Heart right ventricle (tissue), 16 donors: Measurements from ENCODE around the gene NPAS1. TPM values are rescaled to one million over a fixed set of nuclear protein-coding genes. Genes with fewer than 3 reads are reported as not detected.
A peak's percentile ranks its signal among the peaks of the same experiment; 100 is the strongest.

Source experiments
- ATAC-seq, 8 donors: fragments of 200-7000 bp; cut with Tn5 transposase; one replicate each; pipeline ENCODE4 v1.9.1; 2020; ENCODE audit warnings: mild to moderate bottlenecking in 8 of 8, moderate library complexity in 8 of 8, moderate number of reproducible peaks in 1 of 8
- DNase-seq, 2 donors: peaks; one replicate each; pipeline ENCODE4 v3.0.0-alpha.2; 2020
- H3K27ac ChIP-seq, 10 donors: fragments of 200-600 bp; sonication (generic) in 2 of 10; one replicate each; pipeline versions ENCODE4 v1.5.0 to v1.8.0; 2020 to 2022; ENCODE audit warnings: mild to moderate bottlenecking in 3 of 10
- H3K27me3 ChIP-seq, 7 donors: fragments of 200-600 bp; one replicate each; pipeline ENCODE4 v1.8.0; 2021 to 2022; ENCODE audit warnings: mild to moderate bottlenecking in 2 of 7
- H3K36me3 ChIP-seq, 9 donors: fragments of 200-600 bp; sonication (generic) in 1 of 9; one replicate each; pipeline versions ENCODE4 v1.5.0 to v1.8.0; 2020 to 2022; ENCODE audit warnings: mild to moderate bottlenecking in 2 of 9
- H3K4me1 ChIP-seq, 9 donors: fragments of 200-600 bp; sonication (generic) in 1 of 9; one replicate each; pipeline versions ENCODE4 v1.5.0 to v1.8.0; 2020 to 2022; ENCODE audit warnings: mild to moderate bottlenecking in 4 of 9
- H3K4me3 ChIP-seq, 10 donors: fragments of 200-600 bp; sonication (generic) in 2 of 10; one replicate each; pipeline versions ENCODE4 v1.5.0 to v1.8.0; 2020 to 2022; ENCODE audit warnings: mild to moderate bottlenecking in 7 of 10, moderate library complexity in 2 of 10
- H3K9me3 ChIP-seq, 11 donors: fragments of 200-600 bp in 10 of 11; sonication (generic) in 2 of 11; one replicate each; pipeline versions ENCODE4 v1.5.0 to v1.8.0; 2013 to 2022; ENCODE audit warnings: mild to moderate bottlenecking in 2 of 11, control low read depth in 1 of 11, moderate library complexity in 1 of 11
- CTCF ChIP-seq, 9 donors: fragments of 200-600 bp; sonication (generic) in 2 of 9; IDR thresholded peaks; one replicate each; pipeline versions ENCODE4 v1.5.0 to v1.8.0; 2021 to 2022; ENCODE audit warnings: antibody characterized with exemption in 9 of 9, mild to moderate bottlenecking in 5 of 9, moderate library complexity in 1 of 9
- WGBS, 2 donors: extraction: QIAGEN DNeasy Blood & Tissue Kit; methylation state at CpG; one replicate each; pipeline ENCODE4 v1.1.7; 2013; ENCODE audit warnings: inconsistent platforms in 1 of 2; 5-methylcytosine and 5-hydroxymethylcytosine counted together
- intact Hi-C, 10 donors: fragments of 100-400 bp; cut with DNase I; formaldehyde crosslinking; loops; one replicate each; pipeline versions ENCODE4 v1.11.1 to v1.14.2; 2022
- polyA plus RNA-seq, 2 donors: library from polyadenylated mRNA; stranded (reverse); fragments of 200-250 nt; gene quantifications; one replicate each; pipeline ENCODE4 v1.2.3, GENCODE V29; 2013
- total RNA-seq, 10 donors: library from RNA; stranded (reverse); fragmentation: NEBNext Ultra II Directional in 3 of 10; extraction: Animal tissue kit (Norgen Biotek cat#: 25700) in 3 of 10; gene quantifications; one replicate each; pipeline versions ENCODE4 v1.2.1 to v1.2.4, GENCODE V29; 2021 to 2023
- donor health status: Arrhythmogenic right ventricular cardiomyopathy.
- donor health status: ischemic (EF 13 %, LVEDD 7.1; RV severe dilation, severe dysfunction).
- donor health status: healthy with polysubstance abuse.
- donor health status: DM: no; HTN: yes; CAD: no.
- donor health status: DM: no; HTN: no; CAD: no.
- donor health status: ischemic (EF 25% LVEDD 6.9; RV normal size, moderate dysfunction).
- donor health status: ischemic (EF 25% LVEDD 5.7; RV mildly dilated, moderate dysfunction).
- donor health status: healthy.
- donor health status: DM: yes; HTN: yes; CAD: no.
- donor health status: Ischemic cardiomyopathy.
- donor health status: ischemic (EF 35%, LVEDD 5.7; RV mildly dilated, moderate dysfunction).
- donor health status: nonischemic (EF 11% LVEDD 7.7; RV severe dilation, severe dysfunction).
- donor health status: DM: yes; HTN: yes; CAD: no.
- donor health status: PGD.
- donor health status: ischemic (EF 29% LVEDD 5.4; RV normal size, mild dysfunction).
- donor health status: nonischemic (EF 23%, LVEDD 6.1; RV moderate dilation, normal function).

The NPAS1 gene
- total and polyA plus RNA-seq, 12 donors = 0.17 to 1.3 (median 0.40) TPM; not detected in 2

GRCh38 chr19:46981286-46981945, 38.2 kb upstream of the NPAS1 start:
- intact Hi-C loops = loop anchor here in 2 of 10 donors (5.0 to 10.0 kb wide), 2 partner anchors 47 to 49 kb away; no protein-coding TSS in a partner anchor
- DNase-seq (no peak), ATAC-seq (no peak)
- no peaks in the 10 kb centered on the region for H3K9me3 ChIP-seq
- peaks cover 33 to 90% (median 71%) of the 10 kb centered on the region in 9 donors for H3K4me1 ChIP-seq
- no peaks in the 10 kb centered on the region for H3K36me3 ChIP-seq
- peak overlapping the region in 5 of 10 donors; percentile 1 to 77 (median 50) for H3K27ac ChIP-seq
- no peak for TF ChIP-seq CTCF (IDR thresholded peaks at IDR 0.05)
- WGBS, 2 donors = 67 to 71% methylated on average over 8 of the region's 8 CpGs
- no peaks in the 10 kb centered on the region for H3K27me3 ChIP-seq
- no peak overlapping the region for H3K4me3 ChIP-seq

GRCh38 chr19:46983097-46983496, 36.5 kb upstream of the NPAS1 start:
- 94% methylated on average over 6 of the region's 6 CpGs for WGBS, 2 donors
- intact Hi-C loops = loop anchor here in 2 of 10 donors (5.0 to 10.0 kb wide), 2 partner anchors 48 to 51 kb away; no protein-coding TSS in a partner anchor
- H3K4me1 ChIP-seq = peaks cover 16 to 77% (median 57%) of the 10 kb centered on the region in 9 donors
- no peak for TF ChIP-seq CTCF (IDR thresholded peaks at IDR 0.05)
- DNase-seq (no peak), ATAC-seq (no peak)
- H3K4me3 ChIP-seq = no peak overlapping the region
- H3K36me3 ChIP-seq = peaks cover 0 to 5% (median 0%) of the 10 kb centered on the region in 9 donors
- no peak overlapping the region for H3K27ac ChIP-seq
- no peaks in the 10 kb centered on the region for H3K27me3 ChIP-seq
- no peaks in the 10 kb centered on the region for H3K9me3 ChIP-seq

- 37 to 45% methylated on average over 20 of the region's 20 CpGs for WGBS, 2 donors
- H3K4me1 ChIP-seq = peaks cover 14 to 82% (median 64%) of the 10 kb centered on the region in 9 donors
- no peaks in the 10 kb centered on the region for H3K27me3 ChIP-seq
- intact Hi-C loops = loop anchor here in 3 of 10 donors (5.0 to 10.0 kb wide), 3 partner anchors 50 to 57 kb away; no protein-coding TSS in a partner anchor
- peak in 7 of 8 donors; percentile 50 to 88 (median 76) for ATAC-seq
- H3K9me3 ChIP-seq = no peaks in the 10 kb centered on the region
- H3K36me3 ChIP-seq = peaks cover 0 to 17% (median 0%) of the 10 kb centered on the region in 9 donors
- TF ChIP-seq CTCF (IDR thresholded peaks at IDR 0.05) = no peak
- no peak overlapping the region for H3K4me3 ChIP-seq
- DNase-seq = peak in 1 of 2 donors; percentile 42
- peak overlapping the region; percentile 44 to 84 (median 78) for H3K27ac ChIP-seq
These were observed 35.3 kb upstream of the NPAS1 start for GRCh38 chr19:46984077-46985010.
